OCI-LY1 (cell line): ENCODE results near the gene RGS21.

Experiments used
- H2AFZ ChIP-seq: fragments of 200-600 bp; sonication (generic), shearing (Covaris generic); 2 replicates; pipeline ENCODE4 v1.6.0; 2014; ENCODE audit warnings: antibody characterized with exemption, mild to moderate bottlenecking, low read length
- H3F3A ChIP-seq: fragments of 200-600 bp; sonication (generic), shearing (Covaris generic); 2 replicates; pipeline ENCODE4 v1.6.0; 2014; ENCODE audit warnings: mild to moderate bottlenecking, antibody characterized with exemption, low read length, moderate library complexity; ENCODE audit not compliant: insufficient read depth
- H3K27ac ChIP-seq: fragments of 200-600 bp; sonication (generic); 2 replicates; pipeline ENCODE4 v1.5.1; 2014; ENCODE audit warnings: low read length, mixed run types, mild to moderate bottlenecking, low read depth; ENCODE audit not compliant: poor library complexity, severe bottlenecking
- H3K27me3 ChIP-seq: fragments of 200-600 bp; sonication (generic); 2 replicates; pipeline ENCODE4 v1.6.0; 2014; ENCODE audit warnings: antibody characterized with exemption, mild to moderate bottlenecking, low read length, moderate library complexity; ENCODE audit not compliant: insufficient read depth
- H3K36me3 ChIP-seq: fragments of 200-600 bp; sonication (generic); 2 replicates; pipeline ENCODE4 v1.6.1; 2014; ENCODE audit warnings: mild to moderate bottlenecking, antibody characterized with exemption, low read length, moderate library complexity, mixed read lengths; ENCODE audit not compliant: insufficient read depth
- H3K4me1 ChIP-seq: fragments of 200-600 bp; sonication (generic); 2 replicates; pipeline ENCODE4 v1.5.1; 2014; ENCODE audit warnings: mild to moderate bottlenecking, low read length, moderate library complexity; ENCODE audit not compliant: insufficient read depth, severe bottlenecking
- H3K4me2 ChIP-seq: fragments of 200-600 bp; sonication (generic), shearing (Covaris generic); 2 replicates; pipeline ENCODE4 v1.6.1; 2014; ENCODE audit warnings: low read length
- H3K4me3 ChIP-seq: fragments of 200-600 bp; sonication (generic); 2 replicates; pipeline ENCODE4 v1.5.1; 2014; ENCODE audit warnings: low read length, low read depth, mild to moderate bottlenecking, mixed read lengths; ENCODE audit not compliant: poor library complexity, severe bottlenecking
- H3K79me2 ChIP-seq: fragments of 200-600 bp; shearing (Covaris generic); 2 replicates; pipeline ENCODE4 v1.6.1; 2016; ENCODE audit warnings: mixed run types, low read length, mixed read lengths; ENCODE audit not compliant: insufficient read depth
- H3K9ac ChIP-seq: fragments of 200-600 bp; sonication (generic), shearing (Covaris generic); 2 replicates; pipeline ENCODE4 v1.6.1; 2014; ENCODE audit warnings: mild to moderate bottlenecking, low read length, mixed read lengths
- H3K9me2 ChIP-seq: fragments of 200-600 bp; sonication (generic), shearing (Covaris generic); 2 replicates; pipeline ENCODE4 v1.6.1; 2014; ENCODE audit warnings: low read depth, mild to moderate bottlenecking, low read length, mixed read lengths
- H3K9me3 ChIP-seq: fragments of 200-600 bp; shearing (Covaris generic); 2 replicates; pipeline ENCODE4 v1.6.1; 2014; ENCODE audit warnings: low read length, mixed read lengths
- H4K20me1 ChIP-seq: fragments of 200-600 bp; sonication (generic), shearing (Covaris generic); 2 replicates; pipeline ENCODE4 v1.6.0; 2016; ENCODE audit warnings: mild to moderate bottlenecking, low read length; ENCODE audit not compliant: insufficient read depth
- CTCF ChIP-seq: fragments of 200-600 bp; sonication (generic), shearing (Covaris generic); IDR thresholded peaks from 2 replicates; pipeline ENCODE4 v1.5.1; 2017; ENCODE audit warnings: mild to moderate bottlenecking, antibody characterized with exemption, low read length, moderate library complexity, mixed read lengths
- EZH2 ChIP-seq: fragments of 200-600 bp; sonication (generic), shearing (Covaris generic); IDR thresholded peaks from 2 replicates; pipeline ENCODE4 v1.8.0; 2017; ENCODE audit warnings: borderline replicate concordance, mixed run types, mild to moderate bottlenecking, antibody characterized with exemption, low read length, moderate library complexity, mixed read lengths

The RGS21 gene

GRCh38 chr1:192382758-192383157 lies 66.0 kb downstream of the RGS21 start:
- Histone ChIP-seq H3K4me1 (no peaks in the 10 kb centered on the region), H3F3A (no peaks in the 10 kb centered on the region), H3K4me3 (no peak overlapping the region), H3K27ac (no peak overlapping the region), H3K9ac (no peak overlapping the region), H3K4me2 (no peak overlapping the region), H3K79me2 (no peaks in the 10 kb centered on the region), H3K9me3 (no peaks in the 10 kb centered on the region), H4K20me1 (no peaks in the 10 kb centered on the region), H3K9me2 (no peaks in the 10 kb centered on the region), H3K36me3 (no peaks in the 10 kb centered on the region), H3K27me3 (no peaks in the 10 kb centered on the region), H2AFZ (no peak overlapping the region)
- TF ChIP-seq CTCF, result peak; percentile 9; the same call in 1 of the 2 replicates
- no peak for TF ChIP-seq EZH2

- TF ChIP-seq CTCF (no peak), EZH2 (no peak)
- Histone ChIP-seq H3K4me3 (no peak overlapping the region), H3K9me2 (no peaks in the 10 kb centered on the region), H3K79me2 (no peaks in the 10 kb centered on the region), H3K9me3 (no peaks in the 10 kb centered on the region), H3F3A (no peaks in the 10 kb centered on the region), H3K27ac (no peak overlapping the region), H3K4me2 (no peak overlapping the region), H3K4me1 (no peaks in the 10 kb centered on the region), H3K36me3 (no peaks in the 10 kb centered on the region), H3K27me3 (no peaks in the 10 kb centered on the region), H3K9ac (no peak overlapping the region), H2AFZ (no peak overlapping the region), H4K20me1 (no peaks in the 10 kb centered on the region)
Measured at GRCh38 chr1:192386051-192386650, 69.4 kb downstream of the RGS21 start.

DNA sequence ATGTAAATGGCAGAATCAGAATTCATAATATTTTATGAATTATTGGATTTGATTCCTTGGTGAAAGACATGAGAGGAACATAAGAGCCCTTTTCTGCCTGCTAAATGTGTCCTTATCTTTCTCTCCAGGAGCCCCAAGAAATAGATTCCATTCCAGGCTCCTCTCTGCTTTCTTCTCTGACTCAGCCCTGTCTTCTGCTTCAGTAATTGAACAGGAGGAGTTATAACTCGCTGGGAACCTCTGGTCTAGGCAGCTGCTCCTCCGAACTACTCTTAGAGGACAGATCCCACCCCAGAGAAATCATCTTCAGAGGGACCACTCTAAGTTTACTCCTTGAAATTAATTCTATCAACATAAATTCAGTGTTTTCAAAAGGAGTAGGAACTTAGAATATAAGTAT lies 78.4 kb downstream of the RGS21 start:
- Histone ChIP-seq H3K9ac (no peak overlapping the region), H3K4me1 (no peaks in the 10 kb centered on the region), H3K79me2 (no peaks in the 10 kb centered on the region), H3F3A (no peaks in the 10 kb centered on the region), H3K4me3 (no peak overlapping the region), H3K9me3 (no peaks in the 10 kb centered on the region), H3K36me3 (no peaks in the 10 kb centered on the region), H3K9me2 (no peaks in the 10 kb centered on the region), H2AFZ (no peak overlapping the region), H3K27ac (no peak overlapping the region), H4K20me1 (no peaks in the 10 kb centered on the region), H3K27me3 (no peaks in the 10 kb centered on the region), H3K4me2 (no peak overlapping the region)
- TF ChIP-seq CTCF, result no peak
- TF ChIP-seq EZH2, result no peak
